GM12874 (cell line): ENCODE measurements around the gene CC2D1A.

ENCODE experiments used
- CTCF ChIP-seq: IDR thresholded peaks from 2 replicates; pipeline ENCODE4 v1.5.1; 2011; ENCODE audit warnings: low read depth, mild to moderate bottlenecking, control low read depth, low read length, moderate library complexity; ENCODE audit not compliant: insufficient read depth

Gene CC2D1A

GRCh38 chr19:13926715-13927114, 20.7 kb downstream of the CC2D1A start:
- no peak for TF ChIP-seq CTCF

- TF ChIP-seq CTCF, result no peak
These were observed 23.3 kb downstream of the CC2D1A start for GRCh38 chr19:13929340-13929739.

- TF ChIP-seq CTCF, result no peak
These were observed 24.0 kb downstream of the CC2D1A start for GRCh38 chr19:13929956-13930355.

- no peak for TF ChIP-seq CTCF
These were observed 24.4 kb downstream of the CC2D1A start for GRCh38 chr19:13930402-13930801.

- TF ChIP-seq CTCF, result no peak
These were observed 25.6 kb downstream of the CC2D1A start for GRCh38 chr19:13931391-13932148.

- TF ChIP-seq CTCF, result no peak
These were observed 26.2 kb downstream of the CC2D1A start for GRCh38 chr19:13932149-13932637.

- TF ChIP-seq CTCF, result no peak
These were observed 27.0 kb downstream of the CC2D1A start for GRCh38 chr19:13932911-13933393.
